ENCODE measurements around the gene EMSY. TPM values are rescaled to one million over a fixed set of nuclear protein-coding genes. Genes with fewer than 3 reads are reported as not detected.
"Not testable (repeated sequence)": the region's sequence is repeated elsewhere in the genome, so short reads cannot be mapped to it uniquely, and the experiment has no call there.

EMSY gene
- total RNA-seq, 3 donors from 2014 or later: 23.2 to 31.0 (median 25.0) TPM

DNA sequence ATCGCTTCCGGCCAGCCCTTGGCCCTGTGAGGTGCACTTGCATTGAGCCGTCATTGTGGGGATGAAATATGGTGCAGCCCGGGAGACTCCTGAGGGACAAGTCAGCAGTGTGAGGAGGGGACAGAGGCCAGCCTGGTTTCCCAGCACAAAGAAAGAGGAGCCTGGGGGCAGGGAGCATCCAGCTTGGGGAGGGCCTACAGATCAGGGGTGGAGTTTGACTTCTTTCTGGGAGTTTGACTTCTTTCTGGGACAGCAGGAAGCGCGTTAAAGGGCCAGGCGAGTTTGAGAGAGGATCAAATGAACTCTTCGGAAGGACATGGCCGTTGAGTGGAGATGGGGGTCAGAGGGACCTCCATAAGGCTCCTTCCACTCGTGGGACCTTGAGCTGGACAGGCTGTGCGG, 133.8 kb downstream of the EMSY start:
- Histone ChIP-seq H3K36me3 (ENCODE audit: low read depth) (no peaks in the 10 kb centered on the region), H3K9me3 (no peaks in the 10 kb centered on the region), H3K4me1 (ENCODE audit: low read depth) (no peaks in the 10 kb centered on the region), H3K4me3 (no peak overlapping the region)
- peak; percentile 15 for ATAC-seq
- TF ChIP-seq CTCF (IDR thresholded peaks at IDR 0.05): no peak
- intact Hi-C loops (cut with DNase I, micrococcal nuclease): no loop called here
- peak in 1 of 3 donors; percentile 49 for DNase-seq

DNA sequence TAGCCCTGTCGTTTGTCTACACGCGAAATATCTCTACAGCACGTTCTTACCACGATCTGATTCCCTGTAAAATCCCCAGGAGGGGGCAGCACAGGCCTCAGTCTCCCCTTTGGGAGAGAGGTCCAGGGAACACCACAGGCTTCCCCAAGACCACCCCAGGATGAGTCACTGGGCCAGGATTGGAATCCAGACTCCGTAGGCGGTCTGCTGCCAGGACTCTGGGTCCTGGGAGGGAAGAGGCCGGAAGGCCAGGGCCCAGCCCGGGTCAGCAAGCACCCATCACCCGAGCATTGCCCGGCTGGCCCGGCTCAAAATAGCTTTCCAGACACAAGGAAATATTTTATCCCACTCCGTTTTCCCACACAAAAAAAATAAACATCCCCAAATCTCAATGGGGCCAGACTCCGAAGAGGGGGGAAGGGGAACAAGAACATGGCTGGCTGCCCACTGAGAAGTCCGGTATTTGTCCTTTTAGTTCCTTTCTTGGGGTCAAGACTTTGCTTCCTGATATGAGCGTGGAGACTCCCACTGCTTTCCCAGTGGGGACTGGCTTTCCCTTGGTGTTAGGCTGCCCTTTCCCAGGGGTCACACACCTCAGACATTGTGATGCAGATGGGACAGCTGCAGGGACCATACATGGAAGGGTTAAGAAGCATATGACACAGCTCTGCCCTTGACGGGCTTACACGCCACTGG, 134.4 kb downstream of the EMSY start:
- Histone ChIP-seq H3K9me3 (no peaks in the 10 kb centered on the region), H3K4me3 (no peak overlapping the region), H3K4me1 (ENCODE audit: low read depth) (no peaks in the 10 kb centered on the region), H3K36me3 (ENCODE audit: low read depth) (no peaks in the 10 kb centered on the region)
- TF ChIP-seq CTCF (IDR thresholded peaks at IDR 0.05): no peak
- peak; percentile 23 for ATAC-seq
- intact Hi-C loops (cut with DNase I, micrococcal nuclease): no loop called here
- peak in 1 of 3 donors; percentile 53 for DNase-seq

DNA sequence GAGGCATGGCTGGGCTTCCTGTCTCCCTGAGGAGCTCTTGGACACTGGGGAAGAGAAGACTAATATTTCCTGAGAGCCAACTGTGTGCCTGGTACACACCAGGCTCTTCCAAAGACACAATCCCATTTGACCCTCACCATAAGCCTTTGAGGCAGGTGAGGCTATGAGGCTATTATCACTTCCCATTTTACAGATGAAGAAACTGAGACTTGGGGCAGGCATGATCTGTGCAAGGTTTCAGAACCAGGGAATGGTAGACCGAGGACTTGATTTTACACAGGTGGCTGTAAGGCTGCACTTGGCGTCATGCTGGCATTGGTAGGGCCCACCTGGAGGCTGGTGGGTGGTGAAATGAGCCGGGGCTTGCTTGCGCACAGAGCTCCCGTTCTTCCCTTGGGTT, 134.9 kb downstream of the EMSY start:
- TF ChIP-seq CTCF (IDR thresholded peaks at IDR 0.05): no peak
- DNase-seq: no peak
- intact Hi-C loops (cut with DNase I, micrococcal nuclease): no loop called here
- no peaks in the 10 kb centered on the region for H3K4me1 ChIP-seq (ENCODE audit: low read depth)
- no peaks in the 10 kb centered on the region for H3K9me3 ChIP-seq
- no peak overlapping the region for H3K4me3 ChIP-seq
- H3K36me3 ChIP-seq (ENCODE audit: low read depth): no peaks in the 10 kb centered on the region
- ATAC-seq: no peak

DNA sequence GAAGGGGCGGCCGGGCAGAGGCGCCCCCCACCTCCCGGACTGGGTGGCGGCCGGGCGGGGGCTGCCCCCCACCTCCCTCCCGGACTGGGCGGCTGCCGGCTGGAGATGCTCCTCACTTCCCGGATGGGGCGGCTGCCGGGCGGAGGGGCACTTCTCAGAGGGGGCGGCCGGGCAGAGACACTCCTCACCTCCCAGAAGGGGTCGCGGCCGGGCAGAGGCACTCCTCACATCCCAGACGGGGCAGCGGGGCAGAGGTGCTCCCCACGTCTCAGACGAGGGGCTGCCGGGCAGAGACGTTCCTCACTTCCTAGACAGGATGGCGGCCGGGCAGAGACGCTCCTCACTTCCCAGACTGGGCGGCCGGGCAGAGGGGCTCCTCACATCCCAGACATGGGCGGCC, 137.7 kb downstream of the EMSY start:
- H3K4me1 ChIP-seq (ENCODE audit: low read depth); H3K4me3 ChIP-seq; H3K36me3 ChIP-seq (ENCODE audit: low read depth); ATAC-seq; intact Hi-C loops (cut with DNase I, micrococcal nuclease); H3K9me3 ChIP-seq: not testable (repeated sequence)
- DNase-seq: peak in 1 of 3 donors; percentile 51

GRCh38 chr11:76587820-76588454, 143.1 kb downstream of the EMSY start:
- Histone ChIP-seq H3K4me1 (ENCODE audit: low read depth) (peaks cover 21% of the 10 kb centered on the region), H3K36me3 (ENCODE audit: low read depth) (no peaks in the 10 kb centered on the region), H3K4me3 (no peak overlapping the region), H3K9me3 (no peaks in the 10 kb centered on the region)
- ATAC-seq: no peak
- intact Hi-C loops (cut with DNase I, micrococcal nuclease): no loop called here
- no peak for DNase-seq
- no peak for TF ChIP-seq CTCF (IDR thresholded peaks at IDR 0.05)

DNA sequence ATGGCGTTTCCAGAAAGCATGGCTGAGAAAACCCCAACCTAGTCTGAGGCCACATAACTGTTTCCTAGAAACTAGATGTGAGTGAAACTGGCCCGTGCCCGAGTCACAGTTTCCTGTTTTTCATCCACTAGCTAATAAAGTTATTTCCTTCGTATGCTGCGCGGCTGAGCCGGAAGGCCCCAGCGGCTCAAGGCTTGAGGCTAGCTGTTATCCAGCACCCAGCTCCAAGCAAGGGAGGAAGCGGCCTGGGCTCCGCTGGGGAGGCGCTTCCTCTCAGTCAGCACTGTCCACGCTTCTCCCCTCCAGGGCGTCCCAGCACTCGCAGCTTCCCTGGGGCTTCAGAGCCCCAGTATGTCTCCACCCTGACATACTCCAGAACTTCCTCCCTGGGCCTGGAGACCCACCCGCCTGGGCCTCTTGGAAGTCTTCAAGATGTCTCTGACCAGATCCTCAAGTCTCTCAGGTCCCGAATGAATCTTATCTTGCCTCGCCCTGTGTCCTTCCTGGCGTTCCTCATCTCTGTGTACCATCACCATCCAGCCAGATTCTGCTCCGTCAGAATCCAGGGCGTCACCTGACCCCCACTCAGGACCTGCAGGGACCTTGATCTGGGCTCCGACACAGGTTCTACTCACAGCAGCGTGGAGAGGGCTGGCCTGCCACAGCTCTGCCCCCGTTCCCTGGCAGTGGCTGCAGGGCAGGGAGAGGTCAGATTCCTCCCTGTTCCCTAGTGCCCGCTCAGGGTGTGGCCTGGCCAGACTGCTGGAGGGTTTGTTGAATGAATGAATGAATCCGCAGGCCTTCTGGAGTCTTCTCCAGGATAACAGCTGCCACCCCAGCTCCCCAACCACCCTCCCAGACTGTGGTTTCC, 143.9 kb downstream of the EMSY start:
- no peak for TF ChIP-seq CTCF (IDR thresholded peaks at IDR 0.05)
- no peak overlapping the region for H3K4me3 ChIP-seq
- H3K9me3 ChIP-seq: no peaks in the 10 kb centered on the region
- no peaks in the 10 kb centered on the region for H3K36me3 ChIP-seq (ENCODE audit: low read depth)
- DNase-seq (peak; percentile 62 to 76 (median 68)), ATAC-seq (peak; percentile 23)
- H3K4me1 ChIP-seq (ENCODE audit: low read depth): peaks cover 21% of the 10 kb centered on the region
- intact Hi-C loops (cut with DNase I, micrococcal nuclease): no loop called here

Measured in mucosa of descending colon (tissue), 3 donors.